HCT116 (cell line): ENCODE measurements around the gene C9orf50. TPM values are rescaled to one million over a fixed set of nuclear protein-coding genes. Genes with fewer than 3 reads are reported as not detected.

Experiments used
- ATAC-seq: fragments of 200-7000 bp; cut with Tn5 transposase; 2 replicates; pipeline ENCODE4 v1.9.1; 2020; ENCODE audit warnings: mild to moderate bottlenecking, moderate library complexity
- BruUV-seq: library from RNA; stranded (reverse); fragments of 400-500 nt; replicated peaks from 2 replicates; lab custom pipeline; 2021; lab: Mats Ljungman, UMichigan
- CTCF ChIA-PET: fragments of 300-600 bp; sonication (Branson Sonifier 250); formaldehyde crosslinking; loops from one replicate; lab custom pipeline; 2021; ENCODE audit warnings: antibody characterized with exemption; lab: Charles Lee
- POLR2A ChIA-PET: fragments of 300-600, 350-600 bp; sonication (Branson Sonifier 250); formaldehyde crosslinking; loops from one replicate; lab custom pipeline; 2021; ENCODE audit warnings: antibody characterized with exemption; lab: Charles Lee
- RAD21 ChIA-PET, 2 experiments: fragments of 300-600 bp; sonication (Branson Sonifier 250); formaldehyde crosslinking; loops; one replicate each; lab custom pipeline; 2023; ENCODE audit warnings: low total read pairs in 2 of 2; ENCODE audit not compliant: uncharacterized antibody in 2 of 2, unreplicated experiment in 2 of 2, low non-redundant PET in 1 of 2; lab: Charles Lee
- DNase-seq: peaks from one replicate; pipeline ENCODE4 v3.0.0-alpha.2; 2010; ENCODE audit warnings: low read depth, low spot score
- H2AFZ ChIP-seq: fragments of 200-600 bp; shearing (Covaris generic), sonication (generic); 2 replicates; pipeline ENCODE4 v1.6.1; 2017; ENCODE audit warnings: low read depth, mixed run types, mixed read lengths, antibody characterized with exemption, low read length; ENCODE audit not compliant: poor library complexity, severe bottlenecking
- H3K27ac ChIP-seq: 2 replicates; pipeline ENCODE4 v1.5.1; 2012; ENCODE audit warnings: low read depth, low read length
- H3K27me3 ChIP-seq: fragments of 200-600 bp; sonication (generic); 2 replicates; pipeline ENCODE4 v1.6.1; 2016; ENCODE audit warnings: mixed run types, low read length, mixed read lengths; ENCODE audit not compliant: insufficient read depth
- H3K36me3 ChIP-seq, 2 experiments: fragments of 200-500 bp in 1 of 2; fragments of 200-600 bp in 1 of 2; sonication (Bioruptor generic) in 1 of 2; sonication (generic) in 1 of 2; 2 replicates each; pipeline versions ENCODE4 v1.5.1 to v1.6.1; 2014 to 2016; ENCODE audit warnings: low read length in 2 of 2, inconsistent platforms in 1 of 2, mixed read lengths in 1 of 2, mixed run types in 1 of 2; ENCODE audit not compliant: insufficient read depth in 2 of 2, control insufficient read depth in 1 of 2
- H3K4me1 ChIP-seq, 2 experiments: fragments of 200-600 bp in 1 of 2; sonication (generic) in 1 of 2; 2 replicates each; pipeline versions ENCODE4 v1.5.1 to v1.6.1; 2012 to 2017; ENCODE audit warnings: low read length in 2 of 2, inconsistent platforms in 1 of 2, mild to moderate bottlenecking in 1 of 2, mixed read lengths in 1 of 2, mixed run types in 1 of 2, moderate library complexity in 1 of 2; ENCODE audit not compliant: insufficient read depth in 2 of 2, control insufficient read depth in 1 of 2
- H3K4me2 ChIP-seq: fragments of 200-600 bp; sonication (generic); 2 replicates; pipeline ENCODE4 v1.6.1; 2017; ENCODE audit warnings: mixed run types, low read length, mixed read lengths
- H3K4me3 ChIP-seq, 2 experiments: fragments of 200-600 bp in 1 of 2; sonication (generic) in 1 of 2; replicated peaks in 1 of 2; 2 replicates each; pipeline ENCODE4 v1.5.1; 2011 to 2016; ENCODE audit warnings: low read length in 2 of 2, control low read depth in 1 of 2, low read depth in 1 of 2, mild to moderate bottlenecking in 1 of 2, mixed read lengths in 1 of 2, mixed run types in 1 of 2
- H3K79me2 ChIP-seq: fragments of 200-600 bp; sonication (generic); 2 replicates; pipeline ENCODE4 v1.6.1; 2017; ENCODE audit warnings: mild to moderate bottlenecking, mixed run types, low read length, moderate library complexity, mixed read lengths; ENCODE audit not compliant: insufficient read depth
- H3K9ac ChIP-seq: fragments of 200-600 bp; sonication (generic); 2 replicates; pipeline ENCODE4 v1.6.1; 2016; ENCODE audit warnings: low read length, mixed read lengths
- H3K9me2 ChIP-seq: fragments of 200-600 bp; sonication (generic), shearing (Covaris generic); 2 replicates; pipeline ENCODE4 v1.6.1; 2017; ENCODE audit warnings: mixed run types, mild to moderate bottlenecking, moderate library complexity; ENCODE audit not compliant: insufficient read depth
- H3K9me3 ChIP-seq, 2 experiments: fragments of 200-500 bp in 1 of 2; fragments of 200-600 bp in 1 of 2; sonication (Bioruptor generic) in 1 of 2; sonication (generic) in 1 of 2; 2 replicates each; pipeline ENCODE4 v1.6.1; 2014 to 2017; ENCODE audit warnings: low read length in 2 of 2, mixed read lengths in 2 of 2, inconsistent platforms in 1 of 2, low read depth in 1 of 2, mild to moderate bottlenecking in 1 of 2, mixed run types in 1 of 2, moderate library complexity in 1 of 2; ENCODE audit not compliant: control insufficient read depth in 1 of 2, insufficient read depth in 1 of 2
- H4K20me1 ChIP-seq: fragments of 200-600 bp; sonication (generic), shearing (Covaris generic); 2 replicates; pipeline ENCODE4 v1.6.1; 2017; ENCODE audit warnings: mixed run types, mild to moderate bottlenecking, moderate library complexity; ENCODE audit not compliant: insufficient read depth
- ATF3 ChIP-seq: IDR thresholded peaks from 2 replicates; pipeline ENCODE4 v1.6.1; 2012
- CBX3 ChIP-seq: IDR thresholded peaks from 2 replicates; pipeline ENCODE4 v1.6.1; 2012; ENCODE audit warnings: low read depth
- CEBPB ChIP-seq: IDR thresholded peaks from 2 replicates; pipeline ENCODE4 v1.6.1; 2012; ENCODE audit warnings: low read depth
- CTCF ChIP-seq, 3 experiments: fragments of 200-600 bp in 1 of 3; sonication (generic) in 1 of 3; IDR thresholded peaks in 2 of 3; conservative IDR thresholded peaks in 1 of 3; 2 replicates each; pipeline ENCODE4 v1.5.1; 2012 to 2017; ENCODE audit warnings: low read depth in 2 of 3, low read length in 2 of 3, antibody characterized with exemption in 1 of 3, borderline replicate concordance in 1 of 3, control low read depth in 1 of 3, mild to moderate bottlenecking in 1 of 3, mixed read lengths in 1 of 3, mixed run types in 1 of 3, moderate library complexity in 1 of 3; ENCODE audit not compliant: insufficient read depth in 1 of 3
- EGR1 ChIP-seq: IDR thresholded peaks from 2 replicates; pipeline ENCODE4 v1.6.1; 2012; ENCODE audit warnings: low read depth
- EZH2 ChIP-seq: fragments of 200-600 bp; sonication (generic); IDR thresholded peaks from 2 replicates; pipeline ENCODE4 v1.6.1; 2017; ENCODE audit warnings: antibody characterized with exemption, mixed run types
- FOSL1 ChIP-seq: IDR thresholded peaks from 2 replicates; pipeline ENCODE4 v1.6.1; 2012; ENCODE audit warnings: low read depth
- POLR2A ChIP-seq: IDR thresholded peaks from 2 replicates; pipeline ENCODE4 v1.7.0; 2011; ENCODE audit warnings: borderline replicate concordance; ENCODE audit not compliant: insufficient read depth, insufficient read length; ENCODE audit errors: extremely low read depth
- POLR2AphosphoS5 ChIP-seq: IDR thresholded peaks from 2 replicates; pipeline ENCODE4 v1.6.1; 2011; ENCODE audit warnings: mild to moderate bottlenecking, low read depth, low read length, moderate library complexity
- RAD21 ChIP-seq: IDR thresholded peaks from 2 replicates; pipeline ENCODE4 v1.6.1; 2012; ENCODE audit warnings: low read depth, mild to moderate bottlenecking
- SIN3A ChIP-seq: IDR thresholded peaks from 2 replicates; pipeline ENCODE4 v1.6.1; 2012; ENCODE audit warnings: low read depth
- SP1 ChIP-seq: IDR thresholded peaks from 2 replicates; pipeline ENCODE4 v1.6.1; 2012; ENCODE audit warnings: low read depth
- SRF ChIP-seq: IDR thresholded peaks from 2 replicates; pipeline ENCODE4 v1.6.1; 2012; ENCODE audit warnings: low read depth
- TCF7L2 ChIP-seq: IDR thresholded peaks from 2 replicates; pipeline ENCODE4 v1.7.0; 2011; ENCODE audit warnings: borderline replicate concordance, inconsistent platforms; ENCODE audit not compliant: insufficient read depth, insufficient read length; ENCODE audit errors: extremely low read depth
- ZBTB33 ChIP-seq: IDR thresholded peaks from 2 replicates; pipeline ENCODE4 v1.6.1; 2011; ENCODE audit warnings: mild to moderate bottlenecking, low read length, moderate library complexity; ENCODE audit not compliant: insufficient replicate concordance; ENCODE audit errors: extremely low read depth
- ZNF274 ChIP-seq: fragments of 200-500 bp; sonication (Bioruptor generic); IDR thresholded peaks from 2 replicates; pipeline ENCODE4 v1.6.1; 2014; ENCODE audit warnings: mild to moderate bottlenecking, low read depth, low read length, inconsistent platforms
- intact Hi-C: fragments of 100-400 bp; cut with micrococcal nuclease; formaldehyde crosslinking; loops from 2 replicates; pipeline ENCODE4 v1.10.0; 2022
- total RNA-seq: library from RNA; stranded (reverse); gene quantifications from one replicate; pipeline ENCODE4 v1.2.1, GENCODE V29; 2021; ENCODE audit not compliant: unreplicated experiment
- TF ChIP-seq, protein P1 (sequence below): IDR thresholded peaks from 2 replicates; pipeline ENCODE4 v1.6.1; 2012

C9orf50 gene
- total RNA-seq, 1 experiment from 2014 or later, result not detected

DNA sequence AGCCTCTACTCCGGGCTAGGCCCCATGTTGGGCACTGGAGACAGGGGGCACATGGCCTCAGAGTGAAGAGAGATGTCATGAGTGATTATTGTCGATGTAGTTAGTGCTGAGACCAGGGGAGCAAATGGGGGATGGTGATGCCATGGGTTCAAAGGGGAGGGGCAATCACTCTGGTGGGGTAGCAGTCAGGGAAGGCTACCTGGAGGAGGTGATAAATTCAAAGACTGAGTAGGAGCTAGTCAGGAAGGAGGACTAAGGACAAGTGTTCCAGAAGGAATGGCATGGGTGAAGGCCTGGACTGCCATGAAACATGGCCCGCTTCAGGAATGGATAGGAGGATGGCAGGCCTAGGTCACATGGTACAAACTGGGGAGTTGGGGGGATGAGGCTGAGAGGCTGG, 41.6 kb downstream of the C9orf50 start (continued):
- TF ChIP-seq CTCF (IDR thresholded peaks at IDR 0.05 in 2 of 3, conservative IDR thresholded peaks at IDR 0.05 in 1 of 3; ENCODE audit: borderline replicate concordance in 1 of 3, insufficient read depth in 1 of 3, low read depth in 2 of 3, low read length in 2 of 3) (no peak), SIN3A (no peak), POLR2AphosphoS5 (no peak)

- ChIA-PET POLR2A (no interaction called here), CTCF (no interaction called here), RAD21 (no interaction called here)
- Histone ChIP-seq H2AFZ (no peak overlapping the region), H3K79me2 (no peaks in the 10 kb centered on the region), H3K36me3 (no peaks in the 10 kb centered on the region), H4K20me1 (no peaks in the 10 kb centered on the region), H3K27ac (no peak overlapping the region; the same call in 1 of the 2 replicates), H3K9me2 (no peaks in the 10 kb centered on the region), H3K4me3 (no peak overlapping the region), H3K9ac (no peak overlapping the region), H3K27me3 (no peaks in the 10 kb centered on the region), H3K4me2 (no peak overlapping the region), H3K4me1 (peaks cover 5 to 29% of the 10 kb centered on the region in 2 experiments; a peak in 3 of 4 replicates), H3K9me3 (peaks cover 0 to 16% of the 10 kb centered on the region in 2 experiments; a peak in 1 of 4 replicates)
- DNase-seq (no peak), ATAC-seq (no peak)
- no TSS peak for BruUV-seq
- intact Hi-C loops, result no loop called here
- no peak for TF ChIP-seq FOSL1
- no peak for TF ChIP-seq POLR2A
- TF ChIP-seq SIN3A, result no peak
- no peak for TF ChIP-seq CBX3
- TF ChIP-seq, protein P1, sequence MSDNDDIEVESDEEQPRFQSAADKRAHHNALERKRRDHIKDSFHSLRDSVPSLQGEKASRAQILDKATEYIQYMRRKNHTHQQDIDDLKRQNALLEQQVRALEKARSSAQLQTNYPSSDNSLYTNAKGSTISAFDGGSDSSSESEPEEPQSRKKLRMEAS, result no peak
- no peak for TF ChIP-seq RAD21
- no peak for TF ChIP-seq EZH2
- TF ChIP-seq CTCF (IDR thresholded peaks at IDR 0.05 in 2 of 3, conservative IDR thresholded peaks at IDR 0.05 in 1 of 3; ENCODE audit: borderline replicate concordance in 1 of 3, insufficient read depth in 1 of 3, low read depth in 2 of 3, low read length in 2 of 3), result no peak
- TF ChIP-seq SP1, result no peak
- TF ChIP-seq SRF, result no peak
- TF ChIP-seq ZBTB33, result no peak
- TF ChIP-seq EGR1, result no peak
- no peak for TF ChIP-seq ZNF274
- no peak for TF ChIP-seq CEBPB
- no peak for TF ChIP-seq POLR2AphosphoS5
- no peak for TF ChIP-seq ATF3
- no peak for TF ChIP-seq TCF7L2
These were observed 44.1 kb downstream of the C9orf50 start for GRCh38 chr9:129576546-129577543.
